HG03571 (cell line): Measurements from ENCODE around the gene ARRB2.

Experiments used
- ATAC-seq: cut with Tn5 transposase; IDR thresholded peaks from one replicate; pipeline ENCODE4 v1.9.1; 2021; ENCODE audit not compliant: unreplicated experiment

ARRB2 gene

GRCh38 chr17:4748686-4749085 is 38.3 kb downstream of the ARRB2 start:
- no peak for ATAC-seq

GRCh38 chr17:4750606-4751005 is 40.2 kb downstream of the ARRB2 start:
- no peak for ATAC-seq

GRCh38 chr17:4751932-4752331 is 41.5 kb downstream of the ARRB2 start:
- no peak for ATAC-seq

GRCh38 chr17:4753392-4753791 is 43.0 kb downstream of the ARRB2 start:
- ATAC-seq: no peak

- no peak for ATAC-seq
These were observed 49.4 kb downstream of the ARRB2 start for GRCh38 chr17:4759776-4760236.

- ATAC-seq: no peak
These were observed 54.2 kb downstream of the ARRB2 start for GRCh38 chr17:4764595-4764994.

- no peak for ATAC-seq
These were observed 55.8 kb downstream of the ARRB2 start for GRCh38 chr17:4766201-4766600.

GRCh38 chr17:4766723-4767122 is 56.3 kb downstream of the ARRB2 start:
- ATAC-seq: no peak

- no peak for ATAC-seq
These were observed 57.9 kb downstream of the ARRB2 start for GRCh38 chr17:4768298-4768697.

- ATAC-seq: no peak
These were observed 59.2 kb downstream of the ARRB2 start for GRCh38 chr17:4769628-4770027.
